H1 (cell line): Measurements from ENCODE around the gene PTPN9. TPM values are rescaled to one million over a fixed set of nuclear protein-coding genes. Genes with fewer than 3 reads are reported as not detected.

ENCODE experiments used
- CHD1 ChIP-seq: IDR thresholded peaks from 2 replicates; pipeline ENCODE4 v1.6.1; 2012; ENCODE audit warnings: low read depth, low read length, improper control_type of control experiment
- KDM5A ChIP-seq: fragments of 200-600 bp; IDR thresholded peaks from 2 replicates; pipeline ENCODE4 v1.7.1; 2012; ENCODE audit warnings: mild to moderate bottlenecking, low read length, inconsistent platforms, mixed read lengths
- TBP ChIP-seq: IDR thresholded peaks from 2 replicates; pipeline ENCODE4 v1.6.1; 2011; ENCODE audit warnings: low read depth, low read length, improper control_type of control experiment
- polyA plus RNA-seq, 7 experiments: library from polyadenylated mRNA; depleted of rRNA in 3 of 7; stranded (reverse) in 5 of 7; unstranded in 2 of 7; fragments of >200 nt in 5 of 7; fragments of 200-250 nt in 2 of 7; gene quantifications; 1 replicate in 5 of 7; 2 replicates in 1 of 7; 4 replicates in 1 of 7; pipeline versions ENCODE4 v1.2.1 to v1.2.3, GENCODE V29; 2011 to 2013; ENCODE audit warnings: missing spikeins in 2 of 7, mixed read lengths in 2 of 7
- total RNA-seq: library from RNA; stranded (reverse); fragmentation: NEBNext Ultra II Directional; extraction: Animal tissue kit (Norgen Biotek cat#: 25700); gene quantifications from 2 replicates; pipeline ENCODE4 v1.2.1, GENCODE V29; 2021

Gene PTPN9
- total and polyA plus RNA-seq, 2 of the 8 experiments (the other 6 are each of a cell fraction or from before 2014, with no cell fraction given) = 46.6 to 57.4 TPM

- TF ChIP-seq TBP (no peak), CHD1 (no peak), KDM5A (no peak)
Measured at GRCh38 chr15:75436881-75437280, 142.2 kb downstream of the PTPN9 start (continued).
